GM11168 (cell line): Measurements from ENCODE around the gene PRMT1.

Experiments
- in situ Hi-C: fragments of 300-500 bp; cut with MboI; formaldehyde crosslinking; loops from one replicate; pipeline ENCODE4 v1.12.0; 2022; ENCODE audit warnings: low sequenced_read_pairs; ENCODE audit not compliant: unreplicated experiment

The PRMT1 gene

DNA sequence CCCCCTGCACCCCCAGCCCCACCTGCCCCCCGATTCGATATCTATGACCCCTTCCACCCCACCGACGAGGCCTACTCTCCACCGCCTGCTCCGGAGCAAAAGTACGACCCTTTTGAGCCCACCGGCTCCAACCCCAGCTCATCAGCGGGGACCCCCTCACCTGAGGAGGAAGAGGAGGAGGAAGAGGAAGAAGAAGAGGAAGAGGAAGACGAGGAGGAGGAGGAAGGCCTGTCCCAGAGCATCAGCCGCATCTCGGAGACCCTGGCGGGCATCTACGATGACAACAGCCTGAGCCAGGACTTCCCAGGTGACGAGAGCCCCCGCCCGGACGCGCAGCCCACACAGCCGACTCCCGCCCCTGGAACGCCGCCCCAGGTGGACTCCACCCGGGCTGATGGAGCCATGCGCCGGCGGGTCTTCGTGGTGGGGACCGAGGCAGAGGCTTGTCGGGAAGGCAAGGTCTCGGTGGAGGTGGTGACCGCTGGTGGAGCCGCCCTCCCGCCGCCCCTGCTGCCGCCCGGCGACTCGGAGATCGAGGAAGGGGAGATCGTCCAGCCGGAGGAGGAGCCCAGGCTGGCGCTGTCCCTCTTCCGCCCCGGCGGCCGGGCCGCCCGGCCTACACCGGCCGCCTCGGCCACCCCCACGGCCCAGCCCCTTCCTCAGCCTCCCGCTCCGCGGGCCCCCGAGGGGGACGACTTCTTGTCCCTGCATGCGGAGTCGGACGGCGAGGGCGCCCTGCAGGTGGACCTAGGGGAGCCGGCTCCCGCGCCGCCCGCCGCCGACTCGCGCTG, 25.8 kb upstream of the PRMT1 start:
- in situ Hi-C loops = no loop called here

DNA sequence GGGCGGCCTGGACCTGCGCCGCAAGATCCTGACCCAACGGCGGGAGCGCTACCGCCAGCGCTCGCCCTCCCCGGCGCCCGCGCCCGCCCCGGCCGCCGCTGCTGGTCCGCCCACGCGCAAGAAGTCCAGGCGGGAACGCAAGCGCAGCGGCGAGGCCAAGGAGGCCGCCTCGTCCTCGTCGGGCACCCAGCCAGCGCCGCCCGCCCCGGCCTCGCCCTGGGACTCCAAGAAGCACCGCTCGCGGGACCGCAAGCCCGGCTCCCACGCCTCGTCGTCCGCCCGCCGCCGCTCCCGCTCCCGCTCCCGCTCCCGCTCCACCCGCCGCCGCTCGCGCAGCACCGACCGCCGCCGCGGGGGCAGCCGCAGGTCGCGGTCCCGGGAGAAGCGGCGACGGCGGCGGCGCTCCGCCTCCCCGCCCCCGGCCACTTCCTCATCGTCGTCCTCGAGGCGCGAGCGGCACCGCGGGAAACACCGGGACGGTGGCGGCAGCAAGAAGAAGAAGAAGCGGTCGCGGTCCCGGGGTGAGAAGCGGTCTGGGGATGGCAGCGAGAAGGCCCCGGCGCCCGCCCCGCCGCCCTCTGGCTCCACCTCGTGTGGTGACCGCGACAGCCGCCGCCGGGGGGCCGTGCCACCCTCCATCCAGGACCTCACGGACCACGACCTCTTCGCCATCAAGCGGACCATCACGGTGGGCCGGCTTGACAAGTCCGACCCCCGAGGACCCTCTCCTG, 25.1 kb upstream of the PRMT1 start:
- in situ Hi-C loops = no loop called here

DNA sequence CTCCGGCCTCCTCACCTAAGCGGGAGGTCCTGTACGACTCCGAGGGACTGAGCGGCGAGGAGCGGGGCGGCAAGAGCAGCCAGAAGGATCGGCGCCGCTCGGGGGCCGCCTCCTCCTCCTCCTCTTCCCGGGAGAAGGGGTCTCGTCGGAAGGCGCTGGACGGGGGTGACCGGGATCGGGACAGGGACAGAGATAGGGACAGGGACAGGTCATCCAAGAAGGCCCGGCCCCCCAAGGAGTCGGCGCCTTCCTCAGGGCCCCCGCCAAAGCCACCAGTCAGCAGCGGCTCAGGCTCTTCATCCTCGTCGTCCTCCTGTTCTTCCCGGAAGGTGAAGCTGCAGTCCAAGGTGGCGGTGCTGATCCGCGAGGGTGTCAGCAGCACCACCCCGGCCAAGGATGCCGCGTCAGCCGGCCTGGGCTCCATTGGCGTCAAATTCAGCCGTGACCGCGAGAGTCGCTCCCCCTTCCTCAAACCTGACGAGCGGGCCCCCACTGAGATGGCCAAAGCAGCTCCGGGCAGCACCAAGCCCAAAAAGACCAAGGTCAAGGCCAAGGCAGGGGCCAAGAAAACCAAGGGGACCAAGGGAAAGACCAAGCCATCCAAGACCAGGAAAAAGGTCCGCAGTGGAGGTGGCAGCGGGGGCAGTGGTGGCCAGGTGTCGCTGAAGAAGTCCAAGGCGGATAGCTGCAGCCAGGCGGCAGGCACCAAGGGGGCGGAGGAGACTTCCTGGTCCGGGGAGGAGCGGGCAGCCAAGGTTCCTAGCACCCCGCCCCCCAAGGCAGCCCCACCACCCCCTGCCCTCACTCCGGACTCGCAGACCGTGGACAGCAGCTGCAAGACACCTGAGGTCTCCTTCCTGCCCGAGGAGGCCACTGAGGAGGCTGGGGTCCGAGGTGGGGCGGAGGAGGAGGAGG, 24.3 kb upstream of the PRMT1 start:
- in situ Hi-C loops = no loop called here

DNA sequence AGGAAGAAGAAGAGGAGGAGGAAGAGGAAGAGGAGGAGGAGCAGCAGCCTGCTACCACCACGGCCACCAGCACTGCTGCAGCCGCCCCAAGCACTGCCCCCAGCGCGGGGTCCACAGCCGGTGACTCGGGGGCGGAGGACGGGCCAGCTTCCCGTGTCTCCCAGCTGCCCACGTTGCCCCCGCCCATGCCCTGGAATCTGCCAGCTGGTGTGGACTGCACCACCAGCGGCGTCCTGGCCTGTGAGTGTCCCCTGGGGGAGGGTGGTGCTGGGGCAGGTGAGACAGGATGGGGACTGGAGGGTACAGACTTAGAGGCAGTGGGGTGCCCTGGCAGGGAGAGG, 23.6 kb upstream of the PRMT1 start:
- in situ Hi-C loops = no loop called here

DNA sequence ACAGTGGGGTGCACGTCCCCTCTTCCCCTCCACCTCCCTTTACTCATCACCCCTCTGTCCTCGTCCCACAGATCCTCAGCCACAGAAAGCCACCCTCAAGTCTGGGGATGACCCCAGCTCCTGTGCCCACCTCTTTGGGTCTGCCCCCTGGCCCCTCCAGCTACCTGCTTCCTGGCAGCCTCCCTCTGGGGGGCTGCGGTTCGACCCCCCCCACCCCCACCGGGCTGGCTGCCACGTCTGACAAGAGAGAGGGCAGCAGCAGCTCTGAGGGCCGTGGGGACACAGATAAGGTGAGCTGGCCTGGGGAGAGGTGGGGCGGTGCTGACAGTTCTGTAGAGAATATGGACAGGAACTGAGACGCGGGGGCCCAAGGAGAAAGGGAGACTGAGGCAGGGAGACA, 22.5 kb upstream of the PRMT1 start:
- in situ Hi-C loops = no loop called here

DNA sequence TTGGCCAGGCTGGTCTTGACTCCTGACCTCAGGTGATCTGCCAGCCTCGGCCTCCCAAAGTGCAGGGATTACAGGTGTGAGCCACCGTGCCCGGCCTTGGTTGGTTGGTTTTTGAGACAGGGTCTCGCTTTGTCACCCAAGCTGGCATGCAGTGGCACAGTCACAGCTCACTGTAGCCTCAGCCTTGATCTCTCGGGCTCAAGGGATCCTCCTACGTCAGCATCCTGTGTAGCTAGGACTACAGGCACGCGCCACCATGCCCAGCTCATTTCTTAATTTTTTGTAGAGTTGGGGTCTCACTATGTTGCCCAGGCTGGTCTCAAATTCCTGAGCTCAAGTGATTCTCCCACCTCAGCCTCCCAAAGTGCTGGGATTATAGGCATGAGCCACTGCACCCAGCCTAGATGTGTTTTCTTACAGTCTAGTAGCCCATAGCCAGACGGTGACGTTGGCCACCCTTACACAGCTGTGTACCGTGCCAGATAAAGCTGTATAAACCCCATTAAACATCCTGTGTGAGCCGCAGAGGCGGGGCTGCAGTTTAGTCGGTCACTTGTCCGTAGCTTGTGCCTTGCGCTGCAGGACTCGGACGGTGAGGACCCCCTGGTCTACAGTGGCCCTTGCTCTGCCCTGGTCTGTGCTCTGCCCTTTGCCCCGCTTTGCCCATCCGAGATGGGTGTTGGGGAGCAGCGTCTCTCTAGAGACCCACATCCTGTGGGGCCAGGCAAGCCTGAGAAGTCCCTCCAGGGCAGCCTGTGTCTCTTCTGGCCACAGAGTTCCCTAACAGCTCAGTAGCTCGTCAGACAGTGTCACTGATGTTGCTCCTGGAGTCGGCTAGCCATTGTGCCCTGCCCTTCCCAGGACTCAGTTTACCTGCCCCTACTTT, 21.3 kb upstream of the PRMT1 start:
- in situ Hi-C loops = no loop called here

DNA sequence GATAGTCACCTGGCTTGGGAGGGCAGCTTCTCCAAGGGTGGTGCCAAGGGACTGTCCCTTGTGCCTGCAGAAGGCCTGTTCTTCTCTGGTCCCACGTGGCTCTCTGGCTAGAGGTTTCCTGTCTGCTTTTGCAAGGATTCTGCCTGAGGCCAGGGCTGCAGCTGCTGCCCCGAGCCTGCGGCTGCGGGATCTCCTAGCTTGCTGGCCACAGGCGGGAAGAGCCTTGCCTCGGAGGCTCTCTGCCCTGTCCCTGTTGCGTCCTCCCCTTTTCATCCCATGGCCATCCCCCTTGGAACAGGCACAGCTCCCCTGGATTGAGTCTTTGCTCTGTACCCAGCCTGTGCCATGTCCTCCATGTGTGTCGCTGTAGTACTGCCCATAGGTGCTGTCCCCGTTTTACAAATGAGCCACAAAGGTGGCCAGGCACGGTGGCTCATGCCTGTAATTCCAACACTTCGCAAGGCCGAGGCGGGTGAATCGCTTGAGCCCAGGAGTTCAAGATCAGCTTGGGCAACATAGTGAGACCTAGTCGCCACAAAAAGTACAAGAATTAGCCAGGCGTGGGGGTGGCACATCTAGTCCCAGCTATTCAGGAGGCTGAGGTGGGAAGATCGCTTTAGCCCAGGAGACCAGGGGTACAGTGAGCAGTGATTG, 20.5 kb upstream of the PRMT1 start:
- in situ Hi-C loops = no loop called here

DNA sequence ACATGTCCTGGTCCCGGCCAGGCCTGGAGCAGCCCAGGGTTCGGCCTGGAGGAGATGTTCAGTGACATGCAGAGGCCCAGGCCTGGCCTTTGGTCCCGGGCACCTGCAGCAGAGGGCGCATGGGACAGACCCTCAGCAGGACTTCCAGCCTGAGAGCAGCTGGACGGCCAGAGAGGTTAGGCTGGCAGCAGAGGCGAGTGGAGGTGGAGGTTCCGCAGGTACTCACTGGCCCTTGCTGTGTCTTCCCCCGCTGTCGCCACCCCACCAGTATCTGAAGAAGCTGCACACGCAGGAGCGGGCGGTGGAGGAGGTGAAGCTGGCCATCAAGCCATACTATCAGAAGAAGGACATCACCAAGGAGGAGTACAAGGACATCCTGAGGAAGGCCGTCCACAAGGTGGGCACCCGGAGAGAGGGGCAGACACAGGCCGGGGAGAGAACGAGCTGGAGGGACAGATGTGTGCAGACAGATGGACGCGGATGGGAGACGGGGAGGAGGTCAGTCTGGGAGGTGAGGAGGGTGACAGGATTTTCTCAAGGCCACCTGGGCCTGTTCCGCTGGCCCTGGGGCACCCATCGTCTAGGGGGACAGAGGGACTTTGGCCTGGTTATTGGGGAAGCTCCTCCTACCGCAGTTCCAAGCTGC, 19.5 kb upstream of the PRMT1 start:
- in situ Hi-C loops = no loop called here

DNA sequence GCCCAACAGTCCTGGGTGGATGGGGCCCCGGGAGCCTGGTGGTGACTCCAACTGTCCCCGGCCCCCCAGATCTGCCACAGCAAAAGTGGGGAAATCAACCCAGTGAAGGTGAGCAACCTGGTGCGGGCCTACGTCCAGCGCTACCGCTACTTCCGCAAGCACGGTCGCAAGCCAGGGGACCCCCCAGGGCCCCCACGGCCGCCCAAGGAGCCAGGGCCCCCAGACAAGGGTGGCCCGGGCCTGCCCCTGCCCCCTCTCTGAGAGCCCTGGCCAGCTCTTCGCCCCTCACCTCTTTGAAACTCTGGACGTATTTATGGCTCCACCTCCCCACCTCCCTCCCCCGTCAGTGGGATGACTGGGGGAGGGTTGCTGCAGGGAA, 18.9 kb upstream of the PRMT1 start:
- in situ Hi-C loops = no loop called here

DNA sequence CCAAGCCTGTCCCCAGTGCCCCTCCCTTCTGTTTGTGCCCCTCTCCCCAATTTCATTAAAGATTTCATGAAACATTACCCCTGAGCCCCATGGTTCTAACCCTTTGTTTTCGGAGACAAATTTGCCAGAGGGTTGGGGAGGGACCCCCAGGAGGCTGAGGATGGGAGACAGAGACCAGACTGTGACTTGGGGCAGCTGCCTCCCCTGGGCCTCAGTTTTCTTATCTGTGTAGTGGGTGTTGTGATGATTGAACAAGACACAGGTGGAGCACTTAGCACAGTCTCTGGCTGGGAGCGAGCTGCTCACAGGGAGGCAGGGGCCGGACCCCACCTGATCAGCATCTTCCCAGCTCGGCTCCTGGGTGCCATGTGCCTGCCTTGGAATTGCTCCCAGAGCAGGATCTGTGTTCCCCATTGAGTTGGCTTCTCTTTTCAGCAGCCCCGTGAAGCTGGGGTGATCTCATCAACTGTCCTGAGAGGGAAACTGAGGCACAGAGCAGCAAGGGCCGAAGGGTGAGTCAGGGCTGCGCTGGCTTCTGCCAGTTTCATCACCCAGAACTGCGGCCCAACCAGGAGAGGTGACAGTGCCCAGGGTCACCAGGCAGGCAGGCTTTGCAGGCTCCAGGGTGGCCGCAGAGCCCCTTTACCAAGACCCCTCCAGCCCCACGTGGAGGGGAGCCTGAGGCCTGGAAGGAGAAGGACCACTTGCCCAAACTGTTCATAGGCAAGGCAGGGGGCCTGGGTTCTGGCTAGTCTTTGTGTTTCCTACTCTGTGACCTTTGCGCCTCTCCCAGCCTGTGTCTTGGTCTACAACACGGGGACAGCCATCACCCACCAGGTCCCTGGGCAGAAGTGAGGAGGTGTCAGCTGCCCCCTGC, 18.3 kb upstream of the PRMT1 start:
- in situ Hi-C loops = no loop called here

DNA sequence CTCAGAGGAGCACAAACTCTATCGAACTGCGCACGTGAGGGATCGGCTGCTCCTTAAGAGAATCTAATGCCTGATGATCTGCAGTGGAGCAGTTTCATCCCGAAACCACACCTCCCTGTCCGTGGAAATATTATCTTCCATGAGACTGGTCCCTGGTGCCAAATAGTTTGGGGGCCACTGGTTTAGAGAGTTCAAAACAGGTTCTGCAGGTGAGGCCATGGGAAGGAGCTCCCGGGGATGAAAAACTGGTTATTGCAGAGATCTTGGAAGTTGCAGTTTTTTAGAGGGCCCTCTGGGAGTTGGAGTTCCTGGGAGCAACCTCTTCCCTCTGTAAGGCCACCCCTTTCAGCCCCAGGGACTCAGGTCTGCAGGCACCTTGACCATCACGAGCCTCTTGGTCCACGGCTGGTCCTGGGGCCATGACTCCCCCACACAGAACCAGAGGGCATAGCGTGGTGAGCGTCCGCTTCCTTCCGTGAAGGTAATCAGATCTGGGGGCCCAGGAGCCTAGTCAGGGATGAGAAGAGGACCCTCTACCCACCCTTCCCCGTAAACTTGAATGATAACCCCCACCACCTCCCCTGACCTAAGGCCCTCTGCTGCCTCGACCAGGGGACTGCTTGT, 16.6 kb upstream of the PRMT1 start:
- in situ Hi-C loops = no loop called here

DNA sequence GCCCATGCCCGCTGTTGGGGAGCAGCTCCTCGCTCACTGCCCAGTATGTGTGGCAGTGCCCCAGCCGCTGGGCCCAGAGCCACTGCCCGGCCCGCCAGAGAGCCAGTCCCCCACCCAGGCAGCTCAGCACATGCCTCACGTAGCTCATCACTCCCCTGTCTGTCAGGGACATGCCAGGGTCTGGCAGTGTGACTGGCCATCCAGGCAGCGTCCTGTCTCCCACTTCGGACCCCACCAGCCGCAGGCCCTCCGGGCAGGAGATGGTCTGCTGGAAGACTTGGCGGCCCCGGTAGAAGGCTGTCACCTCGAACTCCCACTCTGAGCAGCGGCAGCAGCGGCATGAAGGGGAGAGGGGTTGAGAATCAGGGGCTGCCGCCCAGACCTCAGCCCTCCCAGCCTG, 15.1 kb upstream of the PRMT1 start:
- in situ Hi-C loops = no loop called here

DNA sequence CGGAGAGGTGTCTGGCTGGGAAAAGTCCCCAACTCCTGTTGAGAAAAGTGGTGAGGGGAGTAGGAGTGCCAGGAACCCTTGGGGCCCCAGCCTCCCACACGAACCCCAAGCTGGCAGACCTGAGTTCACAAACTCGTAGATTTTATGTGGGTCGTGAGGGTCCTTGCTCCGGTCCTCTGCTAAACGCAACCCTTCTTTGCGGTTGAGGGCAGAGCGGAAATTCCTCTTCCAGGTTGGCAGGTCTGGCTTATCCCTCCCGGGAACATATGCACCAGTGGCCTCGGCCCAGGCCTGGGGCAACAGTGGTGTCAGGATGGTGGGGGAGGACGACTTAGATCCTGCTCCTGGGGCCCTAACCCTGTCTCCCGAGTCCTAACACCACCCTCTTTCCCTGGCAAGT, 13.8 kb upstream of the PRMT1 start:
- in situ Hi-C loops = no loop called here

DNA sequence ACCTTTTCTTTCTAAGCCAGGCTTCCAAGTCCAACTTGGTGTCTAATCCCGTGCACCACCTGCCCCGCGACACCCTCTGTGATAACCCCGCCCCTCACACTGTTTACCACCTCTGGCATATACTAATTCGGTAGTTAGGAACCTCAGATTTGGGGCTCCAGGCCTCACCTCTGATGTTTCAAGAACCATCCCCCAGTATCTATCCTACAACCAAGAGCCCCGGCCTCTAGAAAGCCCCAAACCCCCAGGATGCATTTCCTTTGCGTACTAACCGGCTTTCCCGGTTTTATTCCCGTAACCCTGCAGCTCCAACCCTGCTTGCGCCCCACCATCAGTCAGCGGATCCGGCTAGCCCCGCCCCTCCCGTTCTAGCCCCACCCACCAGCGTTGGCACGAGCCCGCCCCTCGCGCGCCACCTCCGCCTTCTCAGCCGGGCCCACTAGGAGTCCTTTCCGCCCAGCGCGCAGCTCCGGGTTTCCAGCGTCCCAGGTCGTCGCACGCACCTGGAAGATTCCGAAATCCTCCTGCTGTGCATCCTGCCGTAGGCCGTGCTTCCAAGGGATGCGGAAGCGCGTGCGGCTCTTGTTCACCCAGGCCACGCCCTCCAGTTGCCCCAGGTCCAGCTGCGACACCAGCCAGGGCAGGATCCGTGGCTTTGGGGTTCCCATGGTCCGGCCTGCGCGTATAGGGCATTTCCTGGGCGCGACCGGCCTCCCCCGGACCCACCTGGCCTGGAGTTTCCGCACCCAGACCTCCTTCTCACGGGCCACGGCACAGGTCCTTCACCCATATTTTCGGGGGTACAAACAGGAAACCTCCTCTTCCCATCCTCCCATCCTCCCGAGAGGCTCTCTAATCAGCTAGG, 12.7 kb upstream of the PRMT1 start:
- in situ Hi-C loops = no loop called here

DNA sequence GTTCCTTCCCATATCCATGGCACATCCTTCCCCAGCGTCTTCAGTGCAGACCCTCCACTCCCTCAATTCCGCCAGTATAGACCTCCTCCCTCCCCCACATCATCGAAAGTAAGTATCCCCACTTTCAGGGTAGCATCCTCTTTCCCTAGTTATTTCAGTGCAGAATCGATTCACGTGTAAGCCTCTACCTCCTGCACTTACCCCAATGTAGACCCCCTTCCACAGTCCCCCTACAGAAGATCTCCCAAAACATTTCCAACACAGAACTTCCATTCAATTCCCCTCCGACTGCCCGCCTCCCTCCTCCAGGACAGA, 12.1 kb upstream of the PRMT1 start:
- in situ Hi-C loops = no loop called here

DNA sequence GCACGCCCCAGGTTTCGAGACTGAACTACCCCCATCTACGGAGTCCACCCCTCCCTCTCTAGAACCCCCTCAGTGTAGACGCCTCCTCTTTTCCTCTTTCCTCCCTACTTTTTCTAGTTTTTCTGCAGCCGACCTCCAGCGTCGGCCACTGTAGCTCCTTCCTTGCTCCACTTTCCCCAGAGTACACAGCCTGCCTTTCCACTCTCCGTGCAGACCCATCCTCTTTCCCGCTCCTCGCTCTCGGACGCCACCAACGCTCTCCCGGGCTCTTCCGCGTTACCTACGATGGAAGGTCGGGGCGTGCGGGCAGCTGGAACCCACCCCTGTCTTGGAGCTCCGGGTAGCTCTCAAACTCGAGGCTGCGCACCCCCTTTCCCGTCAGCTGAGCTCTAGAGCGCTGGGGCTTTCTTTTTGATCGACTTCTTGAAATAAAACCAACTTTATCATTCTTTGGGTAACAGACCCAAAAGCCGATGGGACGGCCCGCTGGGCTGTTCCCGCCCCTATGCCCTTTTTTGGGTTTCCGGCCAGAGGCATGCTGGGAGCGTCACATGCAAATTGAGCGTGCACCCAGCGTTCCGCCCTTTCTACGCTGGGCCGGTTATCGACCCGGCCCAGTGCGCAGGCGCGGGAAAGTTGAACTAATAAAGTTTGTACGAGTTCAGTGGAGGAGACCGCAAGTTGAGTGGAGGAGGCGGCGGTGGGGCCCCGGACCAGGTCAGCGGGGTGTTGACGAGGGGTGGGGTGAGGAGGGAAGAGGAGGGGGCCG, 11.5 kb upstream of the PRMT1 start, which contains the start of the genes BCL2L12 and IRF3:
Gene BCL2L12, plus strand, starts transcription at position 583 of the 769 bp plus-strand sequence. CDS start 760 bp downstream, outside the sequence.
Gene IRF3, minus strand, starts transcription at position 507 of the 769 bp plus-strand sequence. CDS start 1,019 bp downstream, outside the sequence.
- in situ Hi-C loops = no loop called here
